IPS-15b (cell line): ENCODE data around the gene FOXN3.
"Not testable (repeated sequence)": the region's sequence is repeated elsewhere in the genome, so short reads cannot be mapped to it uniquely, and the experiment has no call there.

Experiments
- H3K27me3 ChIP-seq: one replicate; pipeline ENCODE4 v1.6.1; 2013; ENCODE audit warnings: low read length; ENCODE audit not compliant: control insufficient read depth, insufficient read depth
- H3K36me3 ChIP-seq: one replicate; pipeline ENCODE4 v1.6.1; 2013; ENCODE audit warnings: low read length; ENCODE audit not compliant: control insufficient read depth, insufficient read depth
- H3K4me1 ChIP-seq: one replicate; pipeline ENCODE4 v1.6.1; 2013; ENCODE audit warnings: mild to moderate bottlenecking, low read length; ENCODE audit not compliant: control insufficient read depth, insufficient read depth
- H3K4me3 ChIP-seq: one replicate; pipeline ENCODE4 v1.5.1; 2013; ENCODE audit warnings: low read depth, low read length
- H3K9ac ChIP-seq: one replicate; pipeline ENCODE4 v1.6.1; 2013; ENCODE audit warnings: low read depth, mild to moderate bottlenecking, low read length
- H3K9me3 ChIP-seq: one replicate; pipeline ENCODE4 v1.6.1; 2013; ENCODE audit warnings: mild to moderate bottlenecking, low read length; ENCODE audit not compliant: control insufficient read depth, insufficient read depth

The FOXN3 gene

GRCh38 chr14:89254166-89254909 lies 162.7 kb downstream of the FOXN3 start:
- H3K27me3 ChIP-seq: no peaks in the 10 kb centered on the region
- H3K4me3 ChIP-seq: no peak overlapping the region
- H3K4me1 ChIP-seq: peaks cover 2% of the 10 kb centered on the region
- no peak overlapping the region for H3K9ac ChIP-seq
- H3K9me3 ChIP-seq: no peaks in the 10 kb centered on the region
- H3K36me3 ChIP-seq: no peaks in the 10 kb centered on the region

GRCh38 chr14:89252887-89253532 lies 164.0 kb downstream of the FOXN3 start:
- peaks cover 7% of the 10 kb centered on the region for H3K4me1 ChIP-seq
- no peaks in the 10 kb centered on the region for H3K36me3 ChIP-seq
- no peaks in the 10 kb centered on the region for H3K9me3 ChIP-seq
- no peaks in the 10 kb centered on the region for H3K27me3 ChIP-seq
- no peak overlapping the region for H3K9ac ChIP-seq
- no peak overlapping the region for H3K4me3 ChIP-seq

- Histone ChIP-seq H3K4me1 (peaks cover 7% of the 10 kb centered on the region), H3K9ac (no peak overlapping the region), H3K36me3 (no peaks in the 10 kb centered on the region), H3K27me3 (no peaks in the 10 kb centered on the region), H3K9me3 (no peaks in the 10 kb centered on the region), H3K4me3 (no peak overlapping the region)
These were observed 166.0 kb downstream of the FOXN3 start for GRCh38 chr14:89251061-89251460.

- not testable (repeated sequence) for H3K9me3 ChIP-seq, H3K4me3 ChIP-seq, H3K36me3 ChIP-seq, H3K9ac ChIP-seq, H3K27me3 ChIP-seq, H3K4me1 ChIP-seq
These were observed 166.4 kb downstream of the FOXN3 start for GRCh38 chr14:89250655-89250975.

- H3K9me3 ChIP-seq: no peaks in the 10 kb centered on the region
- no peaks in the 10 kb centered on the region for H3K27me3 ChIP-seq
- peaks cover 11% of the 10 kb centered on the region for H3K4me1 ChIP-seq
- H3K9ac ChIP-seq: no peak overlapping the region
- no peaks in the 10 kb centered on the region for H3K36me3 ChIP-seq
- H3K4me3 ChIP-seq: no peak overlapping the region
These were observed 166.9 kb downstream of the FOXN3 start for GRCh38 chr14:89249972-89250654.

- H3K9me3 ChIP-seq: no peaks in the 10 kb centered on the region
- no peak overlapping the region for H3K4me3 ChIP-seq
- peaks cover 19% of the 10 kb centered on the region for H3K4me1 ChIP-seq
- no peaks in the 10 kb centered on the region for H3K27me3 ChIP-seq
- H3K36me3 ChIP-seq: no peaks in the 10 kb centered on the region
- no peak overlapping the region for H3K9ac ChIP-seq
These were observed 167.9 kb downstream of the FOXN3 start for GRCh38 chr14:89249065-89249695.

GRCh38 chr14:89248411-89249064 lies 168.5 kb downstream of the FOXN3 start:
- H3K27me3 ChIP-seq: no peaks in the 10 kb centered on the region
- H3K9me3 ChIP-seq: no peaks in the 10 kb centered on the region
- no peaks in the 10 kb centered on the region for H3K36me3 ChIP-seq
- no peak overlapping the region for H3K9ac ChIP-seq
- H3K4me1 ChIP-seq: peaks cover 24% of the 10 kb centered on the region
- H3K4me3 ChIP-seq: no peak overlapping the region

- no peaks in the 10 kb centered on the region for H3K27me3 ChIP-seq
- no peak overlapping the region for H3K9ac ChIP-seq
- no peak overlapping the region for H3K4me3 ChIP-seq
- H3K4me1 ChIP-seq: peaks cover 30% of the 10 kb centered on the region
- no peaks in the 10 kb centered on the region for H3K36me3 ChIP-seq
- no peaks in the 10 kb centered on the region for H3K9me3 ChIP-seq
These were observed 169.4 kb downstream of the FOXN3 start for GRCh38 chr14:89247457-89248122.

- Histone ChIP-seq H3K4me3 (no peak overlapping the region), H3K9ac (no peak overlapping the region), H3K4me1 (peaks cover 30% of the 10 kb centered on the region), H3K27me3 (no peaks in the 10 kb centered on the region), H3K9me3 (no peaks in the 10 kb centered on the region), H3K36me3 (no peaks in the 10 kb centered on the region)
These were observed 170.7 kb downstream of the FOXN3 start for GRCh38 chr14:89246290-89246689.

GRCh38 chr14:89245802-89246201 lies 171.2 kb downstream of the FOXN3 start:
- no peak overlapping the region for H3K9ac ChIP-seq
- no peaks in the 10 kb centered on the region for H3K27me3 ChIP-seq
- H3K36me3 ChIP-seq: no peaks in the 10 kb centered on the region
- H3K4me3 ChIP-seq: no peak overlapping the region
- H3K4me1 ChIP-seq: peaks cover 30% of the 10 kb centered on the region
- H3K9me3 ChIP-seq: no peaks in the 10 kb centered on the region

- no peak overlapping the region for H3K4me3 ChIP-seq
- no peak overlapping the region for H3K9ac ChIP-seq
- H3K9me3 ChIP-seq: no peaks in the 10 kb centered on the region
- H3K4me1 ChIP-seq: peaks cover 30% of the 10 kb centered on the region
- no peaks in the 10 kb centered on the region for H3K36me3 ChIP-seq
- no peaks in the 10 kb centered on the region for H3K27me3 ChIP-seq
These were observed 172.3 kb downstream of the FOXN3 start for GRCh38 chr14:89244720-89245119.
